Stimulated activated naive CD4-positive, alpha-beta T cell (primary cell): ENCODE measurements around the gene PAQR6.
A peak's percentile ranks its signal among the peaks of the same experiment; 100 is the strongest.

Experiments used
- DNase-seq, 6 experiments: peaks; one replicate each; lab custom pipeline; 2025; lab: John Stamatoyannopoulos, UW

PAQR6 gene

GRCh38 chr1:156247460-156248322 lies at the start of gene PAQR6:
TSS of gene PAQR6 (minus strand) at chr1:156248056. CDS start at chr1:156246731, 1,325 bp downstream.
- no peak for DNase-seq

- DNase-seq: peak; percentile 24 to 63 (median 47)
Measured at GRCh38 chr1:156295391-156295947, 47.6 kb upstream of the PAQR6 start, which contains the start of gene GLMP. TSS of gene GLMP (minus strand) at chr1:156295679. CDS start at chr1:156295645, 34 bp downstream.

GRCh38 chr1:156293895-156294294 lies 46.0 kb upstream of the PAQR6 start:
- no peak for DNase-seq

- no peak for DNase-seq
Measured at GRCh38 chr1:156293098-156293434, 45.2 kb upstream of the PAQR6 start.

- peak in 1 of 6 experiments; percentile 5 for DNase-seq
Measured at GRCh38 chr1:156291226-156292061, 43.6 kb upstream of the PAQR6 start.

- DNase-seq: no peak
Measured at GRCh38 chr1:156289857-156290256, 42.0 kb upstream of the PAQR6 start.

- DNase-seq: no peak
Measured at GRCh38 chr1:156286061-156286460, 38.2 kb upstream of the PAQR6 start.

GRCh38 chr1:156285437-156285836 lies 37.6 kb upstream of the PAQR6 start:
- DNase-seq: no peak

- no peak for DNase-seq
Measured at GRCh38 chr1:156284757-156285156, 36.9 kb upstream of the PAQR6 start.

GRCh38 chr1:156284112-156284511 lies 36.3 kb upstream of the PAQR6 start, which contains the start of gene TMEM79:
TSS of gene TMEM79 (plus strand) at chr1:156284325. CDS start at chr1:156285227, 902 bp downstream.
- no peak for DNase-seq

- no peak for DNase-seq
Measured at GRCh38 chr1:156283521-156283920, 35.7 kb upstream of the PAQR6 start.

- DNase-seq: peak; percentile 91 to 97 (median 94)
Measured at GRCh38 chr1:156282479-156283222, 34.8 kb upstream of the PAQR6 start, which contains the start of gene SMG5. TSS of gene SMG5 (minus strand) at chr1:156282825. CDS start at chr1:156282680, 145 bp downstream.

GRCh38 chr1:156281693-156282478 lies 34.0 kb upstream of the PAQR6 start:
- peak in 1 of 6 experiments; percentile 4 for DNase-seq

- DNase-seq: no peak
Measured at GRCh38 chr1:156281281-156281680, 33.4 kb upstream of the PAQR6 start.

GRCh38 chr1:156279837-156280236 lies 32.0 kb upstream of the PAQR6 start:
- DNase-seq: no peak

GRCh38 chr1:156276966-156277381 lies 29.1 kb upstream of the PAQR6 start:
- no peak for DNase-seq

GRCh38 chr1:156276532-156276931 lies 28.7 kb upstream of the PAQR6 start:
- DNase-seq: no peak

- DNase-seq: no peak
Measured at GRCh38 chr1:156270314-156270713, 22.5 kb upstream of the PAQR6 start.

GRCh38 chr1:156268336-156268735 lies 20.5 kb upstream of the PAQR6 start:
- DNase-seq: no peak

GRCh38 chr1:156266051-156266450 lies 18.2 kb upstream of the PAQR6 start:
- DNase-seq: no peak

- DNase-seq: no peak
Measured at GRCh38 chr1:156263288-156263655, 15.4 kb upstream of the PAQR6 start.
